H1 (cell line): Measurements from ENCODE around the gene PGRMC1. TPM values are rescaled to one million over a fixed set of nuclear protein-coding genes. Genes with fewer than 3 reads are reported as not detected.

Experiments used
- CTCF ChIA-PET: fragments of 300-600 bp; sonication (Branson Sonifier 250); formaldehyde crosslinking; loops from one replicate; lab custom pipeline; 2021; ENCODE audit not compliant: partially characterized antibody; lab: Charles Lee
- POLR2A ChIA-PET: fragments of 300-600 bp; sonication (Branson Sonifier 250); formaldehyde crosslinking; loops from one replicate; lab custom pipeline; 2021; ENCODE audit warnings: inconsistent platforms; ENCODE audit not compliant: partially characterized antibody; lab: Charles Lee
- DNase-seq, 2 experiments: peaks; one replicate each; pipeline versions ENCODE4 v3.0.0 to v3.0.0-alpha.2; 2010 to 2022; ENCODE audit warnings: low spot score in 2 of 2, low read depth in 1 of 2, mixed read lengths in 1 of 2
- FAIRE-seq: peaks from 2 replicates; lab custom pipeline; 2011; peaks lifted over from hg19 to GRCh38; lab: Jason Lieb, UNC
- H2AFZ ChIP-seq: 2 replicates; pipeline ENCODE4 v1.8.1; 2012; ENCODE audit warnings: low read length, inconsistent platforms
- H2AK5ac ChIP-seq: 2 replicates; pipeline ENCODE4 v1.6.1; 2013; ENCODE audit warnings: low read depth, low read length
- H2BK120ac ChIP-seq: replicated peaks from 2 replicates; pipeline ENCODE3; 2013; ENCODE audit warnings: low read depth, low read length, inconsistent platforms
- H2BK12ac ChIP-seq: 2 replicates; pipeline ENCODE4 v1.6.1; 2013; ENCODE audit warnings: low read depth, low read length
- H2BK15ac ChIP-seq: 2 replicates; pipeline ENCODE4 v1.6.1; 2013; ENCODE audit warnings: low read length
- H2BK20ac ChIP-seq: 2 replicates; pipeline ENCODE4 v1.6.1; 2013; ENCODE audit warnings: low read length
- H2BK5ac ChIP-seq: 2 replicates; pipeline ENCODE4 v1.6.1; 2013; ENCODE audit warnings: low read depth, low read length
- H3K14ac ChIP-seq: 2 replicates; pipeline ENCODE4 v1.6.1; 2013; ENCODE audit warnings: inconsistent platforms; ENCODE audit not compliant: insufficient read length
- H3K18ac ChIP-seq: 2 replicates; pipeline ENCODE4 v1.6.1; 2013; ENCODE audit warnings: low read length; ENCODE audit errors: extremely low read depth
- H3K23ac ChIP-seq: 2 replicates; pipeline ENCODE4 v1.6.1; 2013; ENCODE audit warnings: inconsistent platforms; ENCODE audit not compliant: insufficient read length
- H3K23me2 ChIP-seq: 2 replicates; pipeline ENCODE4 v1.6.1; 2013; ENCODE audit warnings: low read depth, low read length
- H3K27ac ChIP-seq: 2 replicates; pipeline ENCODE4 v1.6.1; 2011; ENCODE audit warnings: low read depth, low read length, inconsistent platforms
- H3K27me3 ChIP-seq, 4 experiments: replicated peaks in 1 of 4; 1 replicate in 1 of 4; 2 replicates in 3 of 4; pipeline versions ENCODE4 v1.6.1 to v1.8.1; 2011 to 2013; ENCODE audit warnings: low read length in 3 of 4, mild to moderate bottlenecking in 3 of 4, inconsistent platforms in 2 of 4, mixed read lengths in 2 of 4, moderate library complexity in 1 of 4; ENCODE audit not compliant: control insufficient read depth in 3 of 4, insufficient read depth in 3 of 4; ENCODE audit errors: extremely low read depth in 1 of 4
- H3K36me3 ChIP-seq, 4 experiments: 2 replicates each; pipeline versions ENCODE4 v1.6.1 to v1.8.1; 2011 to 2013; ENCODE audit warnings: mild to moderate bottlenecking in 4 of 4, low read length in 3 of 4, moderate library complexity in 2 of 4, control low read depth in 1 of 4, inconsistent platforms in 1 of 4; ENCODE audit not compliant: insufficient read depth in 4 of 4, control insufficient read depth in 2 of 4
- H3K4ac ChIP-seq: replicated peaks from 2 replicates; pipeline ENCODE3; 2013; ENCODE audit warnings: low read length, low read depth, mixed read lengths, inconsistent platforms; ENCODE audit not compliant: insufficient read length
- H3K4me1 ChIP-seq, 4 experiments: replicated peaks in 1 of 4; 1 replicate in 1 of 4; 2 replicates in 3 of 4; pipeline versions ENCODE4 v1.6.1 to v1.8.1; 2011 to 2013; ENCODE audit warnings: low read length in 3 of 4, inconsistent platforms in 2 of 4, mixed read lengths in 1 of 4; ENCODE audit not compliant: insufficient read depth in 4 of 4, control insufficient read depth in 3 of 4
- H3K4me2 ChIP-seq, 2 experiments: 2 replicates each; pipeline versions ENCODE4 v1.6.1 to v1.8.1; 2011 to 2013; ENCODE audit warnings: low read depth in 2 of 2, low read length in 2 of 2, control low read depth in 1 of 2, inconsistent platforms in 1 of 2, mild to moderate bottlenecking in 1 of 2; ENCODE audit not compliant: insufficient read depth in 1 of 2
- H3K4me3 ChIP-seq, 4 experiments: fragments of 200-600, 300-600 bp in 1 of 4; sonication (generic), shearing (Covaris generic), sonication (Bioruptor Twin) in 1 of 4; 2 replicates each; pipeline versions ENCODE4 v1.5.1 to v1.8.1; 2011 to 2016; ENCODE audit warnings: low read length in 4 of 4, low read depth in 3 of 4, control low read depth in 2 of 4, inconsistent platforms in 2 of 4, mild to moderate bottlenecking in 2 of 4, mixed read lengths in 1 of 4, moderate library complexity in 1 of 4; ENCODE audit not compliant: insufficient read depth in 2 of 4; ENCODE audit errors: extremely low read depth in 1 of 4
- H3K56ac ChIP-seq: replicated peaks from 2 replicates; pipeline ENCODE3; 2013; ENCODE audit warnings: low read depth, mild to moderate bottlenecking, mixed read lengths, low read length, inconsistent platforms; ENCODE audit not compliant: insufficient read length
- H3K79me1 ChIP-seq: 2 replicates; pipeline ENCODE4 v1.6.1; 2013; ENCODE audit warnings: low read depth, low read length, control low read depth
- H3K79me2 ChIP-seq, 2 experiments: 2 replicates each; pipeline versions ENCODE4 v1.6.1 to v1.8.1; 2012 to 2013; ENCODE audit warnings: low read length in 2 of 2, mild to moderate bottlenecking in 2 of 2, inconsistent platforms in 1 of 2; ENCODE audit not compliant: insufficient read depth in 2 of 2, control insufficient read depth in 1 of 2
- H3K9ac ChIP-seq, 4 experiments: replicated peaks in 1 of 4; 1 replicate in 1 of 4; 2 replicates in 3 of 4; pipeline versions ENCODE4 v1.6.1 to v1.8.1; 2011 to 2013; ENCODE audit warnings: low read depth in 3 of 4, low read length in 3 of 4, control low read depth in 2 of 4, mild to moderate bottlenecking in 2 of 4, moderate library complexity in 2 of 4, inconsistent platforms in 1 of 4; ENCODE audit errors: extremely low read depth in 1 of 4
- H3K9me3 ChIP-seq, 2 experiments: 2 replicates each; pipeline versions ENCODE4 v1.6.1 to v1.8.1; 2012 to 2013; ENCODE audit warnings: mild to moderate bottlenecking in 2 of 2, moderate library complexity in 2 of 2, control low read depth in 1 of 2, inconsistent platforms in 1 of 2, low read depth in 1 of 2, low read length in 1 of 2, mixed read lengths in 1 of 2; ENCODE audit not compliant: insufficient read depth in 2 of 2
- H4K20me1 ChIP-seq, 2 experiments: replicated peaks in 1 of 2; 2 replicates each; pipeline versions ENCODE3 to v1.8.1; 2011 to 2013; ENCODE audit warnings: inconsistent platforms in 2 of 2, low read length in 2 of 2, mild to moderate bottlenecking in 1 of 2; ENCODE audit not compliant: insufficient read depth in 2 of 2, control insufficient read depth in 1 of 2
- H4K5ac ChIP-seq: 2 replicates; pipeline ENCODE4 v1.6.1; 2013; ENCODE audit warnings: low read length, low read depth, mixed read lengths, inconsistent platforms; ENCODE audit not compliant: insufficient read length
- H4K8ac ChIP-seq: 2 replicates; pipeline ENCODE4 v1.8.0; 2013; ENCODE audit warnings: mild to moderate bottlenecking, moderate library complexity, low read length, inconsistent platforms; ENCODE audit not compliant: insufficient read depth; ENCODE audit errors: extremely low read depth
- H4K91ac ChIP-seq: replicated peaks from 2 replicates; pipeline ENCODE3; 2013; ENCODE audit warnings: low read length, mixed read lengths, inconsistent platforms; ENCODE audit not compliant: insufficient read length
- ASH2L ChIP-seq: fragments of 200-600, 300-600 bp; sonication (generic); IDR thresholded peaks from one replicate; pipeline ENCODE4 v1.7.1; 2017; ENCODE audit warnings: low read length
- EGR1 ChIP-seq: IDR thresholded peaks from 2 replicates; pipeline ENCODE4 v1.6.1; 2011; ENCODE audit warnings: low read depth, low read length, borderline replicate concordance
- NRF1 ChIP-seq: IDR thresholded peaks from 2 replicates; pipeline ENCODE4 v1.6.1; 2011; ENCODE audit warnings: mild to moderate bottlenecking, low read depth, low read length, improper control_type of control experiment
- TAF7 ChIP-seq: optimal IDR thresholded peaks from 2 replicates; pipeline ENCODE3; 2011; ENCODE audit warnings: low read depth, mild to moderate bottlenecking, inconsistent platforms, low read length, moderate library complexity, borderline replicate concordance
- WGBS, 2 experiments: shearing (Covaris generic) in 1 of 2; methylation state at CpG; one replicate each; pipeline versions ENCODE4 v1.1.6 to v1.1.7; 2013 to 2015; ENCODE audit warnings: low lambda C conversion rate in 2 of 2, mixed read lengths in 2 of 2, inconsistent platforms in 1 of 2, low coverage in 1 of 2, missing lambda C conversion rate in 1 of 2; ENCODE audit not compliant: insufficient replicate concordance in 2 of 2, insufficient coverage in 1 of 2, insufficient read length in 1 of 2; ENCODE audit errors: extremely low coverage in 1 of 2, missing lambda C conversion rate in 1 of 2; 5-methylcytosine and 5-hydroxymethylcytosine counted together
- polyA plus RNA-seq, 7 experiments: library from polyadenylated mRNA; depleted of rRNA in 3 of 7; stranded (reverse) in 5 of 7; unstranded in 2 of 7; fragments of >200 nt in 5 of 7; fragments of 200-250 nt in 2 of 7; gene quantifications; 1 replicate in 5 of 7; 2 replicates in 1 of 7; 4 replicates in 1 of 7; pipeline versions ENCODE4 v1.2.1 to v1.2.3, GENCODE V29; 2011 to 2013; ENCODE audit warnings: missing spikeins in 2 of 7, mixed read lengths in 2 of 7
- total RNA-seq: library from RNA; stranded (reverse); fragmentation: NEBNext Ultra II Directional; extraction: Animal tissue kit (Norgen Biotek cat#: 25700); gene quantifications from 2 replicates; pipeline ENCODE4 v1.2.1, GENCODE V29; 2021
- TF ChIP-seq, protein P1 (sequence below): IDR thresholded peaks from 2 replicates; pipeline ENCODE4 v1.6.1; 2012; ENCODE audit warnings: inconsistent platforms
- TF ChIP-seq, protein P2 (sequence below): IDR thresholded peaks from 2 replicates; pipeline ENCODE4 v1.6.1; 2011; ENCODE audit warnings: low read depth, mild to moderate bottlenecking, low read length; ENCODE audit not compliant: insufficient read depth

The PGRMC1 gene
- total and polyA plus RNA-seq, 2 of the 8 experiments (the other 6 are each of a cell fraction or from before 2014, with no cell fraction given), result 127 to 248 TPM

DNA sequence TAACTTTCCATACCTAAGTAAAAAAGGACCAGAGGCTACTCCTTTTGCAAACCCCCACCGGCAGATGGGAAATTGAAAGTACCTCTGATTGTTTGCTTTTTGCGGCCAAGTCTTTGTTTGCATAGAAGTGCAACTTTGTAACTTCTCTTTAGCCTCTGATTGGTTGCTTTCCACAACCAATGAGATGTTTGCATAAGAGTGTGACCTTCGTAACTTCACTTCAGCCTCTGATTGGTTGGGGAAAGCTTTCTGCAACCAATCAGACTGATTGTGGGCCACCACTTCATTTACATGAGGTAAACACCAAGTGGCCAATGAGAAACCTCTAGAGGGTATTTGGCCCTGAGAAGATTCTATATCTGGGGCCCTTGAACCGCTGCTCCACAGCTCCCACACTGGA, 48.8 kb upstream of the PGRMC1 start:
- Histone ChIP-seq H3K4me3 (no peak overlapping the region), H4K5ac (no peak overlapping the region), H3K56ac (no peak overlapping the region), H3K4me1 (no peaks in the 10 kb centered on the region), H2BK5ac (no peak overlapping the region), H4K20me1 (no peaks in the 10 kb centered on the region), H2BK15ac (no peak overlapping the region), H3K9ac (no peak overlapping the region), H3K27ac (no peak overlapping the region), H3K4ac (no peak overlapping the region), H3K14ac (no peak overlapping the region), H3K9me3 (no peaks in the 10 kb centered on the region), H4K8ac (no peak overlapping the region), H3K36me3 (no peaks in the 10 kb centered on the region), H3K4me2 (no peak overlapping the region), H2AFZ (no peak overlapping the region), H4K91ac (no peak overlapping the region), H3K23me2 (no peaks in the 10 kb centered on the region), H2BK12ac (no peak overlapping the region), H3K23ac (no peak overlapping the region), H3K79me1 (no peaks in the 10 kb centered on the region), H2BK120ac (no peak overlapping the region), H2AK5ac (no peak overlapping the region), H2BK20ac (no peak overlapping the region), H3K79me2 (no peaks in the 10 kb centered on the region), H3K18ac (no peak overlapping the region), H3K27me3 (no peaks in the 10 kb centered on the region)
- 93% methylated on average over 3 of the region's 4 CpGs; no CpG with 5 or more reads in 1 of the 2 experiments for WGBS, 2 experiments
- TF ChIP-seq EGR1, result no peak
- TF ChIP-seq, protein P1, sequence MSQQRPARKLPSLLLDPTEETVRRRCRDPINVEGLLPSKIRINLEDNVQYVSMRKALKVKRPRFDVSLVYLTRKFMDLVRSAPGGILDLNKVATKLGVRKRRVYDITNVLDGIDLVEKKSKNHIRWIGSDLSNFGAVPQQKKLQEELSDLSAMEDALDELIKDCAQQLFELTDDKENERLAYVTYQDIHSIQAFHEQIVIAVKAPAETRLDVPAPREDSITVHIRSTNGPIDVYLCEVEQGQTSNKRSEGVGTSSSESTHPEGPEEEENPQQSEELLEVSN, result no peak
- TF ChIP-seq, protein P2, sequence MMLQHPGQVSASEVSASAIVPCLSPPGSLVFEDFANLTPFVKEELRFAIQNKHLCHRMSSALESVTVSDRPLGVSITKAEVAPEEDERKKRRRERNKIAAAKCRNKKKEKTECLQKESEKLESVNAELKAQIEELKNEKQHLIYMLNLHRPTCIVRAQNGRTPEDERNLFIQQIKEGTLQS, result no peak
- TF ChIP-seq ASH2L, result no peak
- no peak for TF ChIP-seq NRF1
- no peak for TF ChIP-seq TAF7
- no peak for DNase-seq
- POLR2A ChIA-PET, result no interaction called here
- FAIRE-seq, result no peak
- CTCF ChIA-PET, result no interaction called here
